ENCODE data around the gene CAPN5. TPM values are rescaled to one million over a fixed set of nuclear protein-coding genes. Genes with fewer than 3 reads are reported as not detected.

CAPN5 gene
- total and polyA plus RNA-seq, 4 donors, result 6.5 to 25.8 (median 18.2) TPM

GRCh38 chr11:77054084-77054483 is 12.7 kb upstream of the CAPN5 start:
- H3K4me3 ChIP-seq (ENCODE audit: low read depth in 1 of 3, low read length in 3 of 3), result no peak overlapping the region
- H3K4me1 ChIP-seq (ENCODE audit: control insufficient read depth in 4 of 4, insufficient read depth in 4 of 4, low read length in 3 of 4), result peaks cover 3 to 10% (median 7%) of the 10 kb centered on the region in 4 donors
- no peaks in the 10 kb centered on the region for H3K36me3 ChIP-seq (ENCODE audit: control insufficient read depth in 4 of 4, insufficient read depth in 3 of 4, low read depth in 1 of 4, low read length in 3 of 4)
- peaks cover 0 to 8% (median under 1%) of the 10 kb centered on the region in 4 donors for H3K9me3 ChIP-seq (ENCODE audit: control insufficient read depth in 4 of 4, low read length in 3 of 4)
- 85% methylated on average over 1 of the region's 1 CpG for WGBS
- no peak overlapping the region for H3K9ac ChIP-seq (ENCODE audit: low read depth in 1 of 2, low read length in 2 of 2)
- TF ChIP-seq RAD21 (IDR thresholded peaks at IDR 0.05), result no peak
- TF ChIP-seq TAF1 (conservative IDR thresholded peaks at IDR 0.05), result no peak
- no peak for TF ChIP-seq MAX (IDR thresholded peaks at IDR 0.05)
- TF ChIP-seq NR2F2 (IDR thresholded peaks at IDR 0.05), result no peak
- no peak overlapping the region for H3K27ac ChIP-seq (ENCODE audit: low read depth in 1 of 2, low read length in 2 of 2)
- DNase-seq (ENCODE audit: low spot score), result no peak
- H3K27me3 ChIP-seq (ENCODE audit: control insufficient read depth in 4 of 4, insufficient read depth in 4 of 4, low read length in 3 of 4), result no peaks in the 10 kb centered on the region

GRCh38 chr11:77055101-77055561 is 11.6 kb upstream of the CAPN5 start:
- Histone ChIP-seq H3K9ac (ENCODE audit: low read depth in 1 of 2, low read length in 2 of 2) (no peak overlapping the region), H3K9me3 (ENCODE audit: control insufficient read depth in 4 of 4, low read length in 3 of 4) (peaks cover 0 to 8% (median under 1%) of the 10 kb centered on the region in 4 donors), H3K27me3 (ENCODE audit: control insufficient read depth in 4 of 4, insufficient read depth in 4 of 4, low read length in 3 of 4) (no peaks in the 10 kb centered on the region), H3K4me1 (ENCODE audit: control insufficient read depth in 4 of 4, insufficient read depth in 4 of 4, low read length in 3 of 4) (peaks cover 3 to 15% (median 7%) of the 10 kb centered on the region in 4 donors), H3K36me3 (ENCODE audit: control insufficient read depth in 4 of 4, insufficient read depth in 3 of 4, low read depth in 1 of 4, low read length in 3 of 4) (no peaks in the 10 kb centered on the region), H3K27ac (ENCODE audit: low read depth in 1 of 2, low read length in 2 of 2) (no peak overlapping the region), H3K4me3 (ENCODE audit: low read depth in 1 of 3, low read length in 3 of 3) (no peak overlapping the region)
- TF ChIP-seq HNF4A (conservative IDR thresholded peaks at IDR 0.05) (peak in 1 of 2 donors; percentile 8), SP1 (IDR thresholded peaks at IDR 0.05) (no peak)
- DNase-seq (ENCODE audit: low spot score), result no peak
- 56% methylated on average over 2 of the region's 2 CpGs for WGBS

GRCh38 chr11:77055913-77056312 is 10.9 kb upstream of the CAPN5 start:
- Histone ChIP-seq H3K4me1 (ENCODE audit: control insufficient read depth in 4 of 4, insufficient read depth in 4 of 4, low read length in 3 of 4) (peaks cover 5 to 20% (median 14%) of the 10 kb centered on the region in 4 donors), H3K9me3 (ENCODE audit: control insufficient read depth in 4 of 4, low read length in 3 of 4) (peaks cover 0 to 8% (median under 1%) of the 10 kb centered on the region in 4 donors), H3K27me3 (ENCODE audit: control insufficient read depth in 4 of 4, insufficient read depth in 4 of 4, low read length in 3 of 4) (no peaks in the 10 kb centered on the region), H3K27ac (ENCODE audit: low read depth in 1 of 2, low read length in 2 of 2) (no peak overlapping the region), H3K4me3 (ENCODE audit: low read depth in 1 of 3, low read length in 3 of 3) (no peak overlapping the region), H3K36me3 (ENCODE audit: control insufficient read depth in 4 of 4, insufficient read depth in 3 of 4, low read depth in 1 of 4, low read length in 3 of 4) (no peaks in the 10 kb centered on the region), H3K9ac (ENCODE audit: low read depth in 1 of 2, low read length in 2 of 2) (no peak overlapping the region)
- 95% methylated on average over 5 of the region's 5 CpGs for WGBS
- DNase-seq (ENCODE audit: low spot score), result no peak
- TF ChIP-seq ATF3 (IDR thresholded peaks at IDR 0.05) (no peak), EGR1 (IDR thresholded peaks at IDR 0.05; ENCODE audit: low read depth in 2 of 2) (no peak), RAD21 (IDR thresholded peaks at IDR 0.05) (no peak), YY1 (IDR thresholded peaks at IDR 0.05) (no peak), HNF4A (conservative IDR thresholded peaks at IDR 0.05) (no peak), SP1 (IDR thresholded peaks at IDR 0.05) (no peak), HNF4G (IDR thresholded peaks at IDR 0.05) (no peak), RXRA (IDR thresholded peaks at IDR 0.05) (no peak), FOXA1 (IDR thresholded peaks at IDR 0.05) (no peak), FOXA2 (IDR thresholded peaks at IDR 0.05) (no peak), NR2F2 (IDR thresholded peaks at IDR 0.05) (no peak), MAX (IDR thresholded peaks at IDR 0.05) (no peak), TAF1 (conservative IDR thresholded peaks at IDR 0.05) (no peak), CTCF (IDR thresholded peaks at IDR 0.05; ENCODE audit: low read depth, low read length, missing input control) (no peak), ZBTB33 (IDR thresholded peaks at IDR 0.05) (no peak), JUND (IDR thresholded peaks at IDR 0.05) (no peak), REST (IDR thresholded peaks at IDR 0.05) (no peak)

Data from liver (tissue), 9 donors.